HEK293T (cell line): ENCODE measurements around the gene PMPCB.
A peak's percentile ranks its signal among the peaks of the same experiment; 100 is the strongest.
"Not testable (repeated sequence)": the region's sequence is repeated elsewhere in the genome, so short reads cannot be mapped to it uniquely, and the experiment has no call there.

Source experiments
- CTCF ChIA-PET: fragments of 350-600 bp; formaldehyde crosslinking; extraction: SDS; loops from one replicate; lab custom pipeline; 2021; ENCODE audit warnings: antibody characterized with exemption, inconsistent platforms; lab: Yijun Ruan, JAX
- POLR2A ChIA-PET: fragments of 350-600 bp; formaldehyde crosslinking; extraction: SDS; loops from one replicate; lab custom pipeline; 2020; ENCODE audit warnings: antibody characterized with exemption, inconsistent platforms; lab: Yijun Ruan, JAX
- DNase-seq: peaks from one replicate; pipeline ENCODE4 v3.0.0; 2012; ENCODE audit warnings: mixed read lengths; ENCODE audit errors: extremely low spot score
- BHLHE40 ChIP-seq: fragments of 450-650 bp; IDR thresholded peaks from 2 replicates; pipeline ENCODE4 v1.6.1; 2016; ENCODE audit warnings: mild to moderate bottlenecking, moderate library complexity, borderline replicate concordance
- CTBP1 ChIP-seq: fragments of 450-650 bp; IDR thresholded peaks from 2 replicates; pipeline ENCODE4 v1.6.1; 2016; ENCODE audit warnings: borderline replicate concordance
- ELF4 ChIP-seq: fragments of 450-650 bp; IDR thresholded peaks from 2 replicates; pipeline ENCODE4 v1.6.1; 2017; ENCODE audit warnings: antibody characterized with exemption
- L3MBTL2 ChIP-seq: fragments of 450-650 bp; conservative IDR thresholded peaks from 2 replicates; pipeline ENCODE4 v1.6.1; 2016; ENCODE audit warnings: mild to moderate bottlenecking
- NFRKB ChIP-seq: fragments of 450-650 bp; IDR thresholded peaks from 2 replicates; pipeline ENCODE4 v1.6.1; 2016; ENCODE audit warnings: mild to moderate bottlenecking, moderate library complexity
- TARDBP ChIP-seq: fragments of 450-650 bp; IDR thresholded peaks from 2 replicates; pipeline ENCODE4 v1.6.1; 2016

The PMPCB gene, protein sequence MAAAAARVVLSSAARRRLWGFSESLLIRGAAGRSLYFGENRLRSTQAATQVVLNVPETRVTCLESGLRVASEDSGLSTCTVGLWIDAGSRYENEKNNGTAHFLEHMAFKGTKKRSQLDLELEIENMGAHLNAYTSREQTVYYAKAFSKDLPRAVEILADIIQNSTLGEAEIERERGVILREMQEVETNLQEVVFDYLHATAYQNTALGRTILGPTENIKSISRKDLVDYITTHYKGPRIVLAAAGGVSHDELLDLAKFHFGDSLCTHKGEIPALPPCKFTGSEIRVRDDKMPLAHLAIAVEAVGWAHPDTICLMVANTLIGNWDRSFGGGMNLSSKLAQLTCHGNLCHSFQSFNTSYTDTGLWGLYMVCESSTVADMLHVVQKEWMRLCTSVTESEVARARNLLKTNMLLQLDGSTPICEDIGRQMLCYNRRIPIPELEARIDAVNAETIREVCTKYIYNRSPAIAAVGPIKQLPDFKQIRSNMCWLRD

DNA sequence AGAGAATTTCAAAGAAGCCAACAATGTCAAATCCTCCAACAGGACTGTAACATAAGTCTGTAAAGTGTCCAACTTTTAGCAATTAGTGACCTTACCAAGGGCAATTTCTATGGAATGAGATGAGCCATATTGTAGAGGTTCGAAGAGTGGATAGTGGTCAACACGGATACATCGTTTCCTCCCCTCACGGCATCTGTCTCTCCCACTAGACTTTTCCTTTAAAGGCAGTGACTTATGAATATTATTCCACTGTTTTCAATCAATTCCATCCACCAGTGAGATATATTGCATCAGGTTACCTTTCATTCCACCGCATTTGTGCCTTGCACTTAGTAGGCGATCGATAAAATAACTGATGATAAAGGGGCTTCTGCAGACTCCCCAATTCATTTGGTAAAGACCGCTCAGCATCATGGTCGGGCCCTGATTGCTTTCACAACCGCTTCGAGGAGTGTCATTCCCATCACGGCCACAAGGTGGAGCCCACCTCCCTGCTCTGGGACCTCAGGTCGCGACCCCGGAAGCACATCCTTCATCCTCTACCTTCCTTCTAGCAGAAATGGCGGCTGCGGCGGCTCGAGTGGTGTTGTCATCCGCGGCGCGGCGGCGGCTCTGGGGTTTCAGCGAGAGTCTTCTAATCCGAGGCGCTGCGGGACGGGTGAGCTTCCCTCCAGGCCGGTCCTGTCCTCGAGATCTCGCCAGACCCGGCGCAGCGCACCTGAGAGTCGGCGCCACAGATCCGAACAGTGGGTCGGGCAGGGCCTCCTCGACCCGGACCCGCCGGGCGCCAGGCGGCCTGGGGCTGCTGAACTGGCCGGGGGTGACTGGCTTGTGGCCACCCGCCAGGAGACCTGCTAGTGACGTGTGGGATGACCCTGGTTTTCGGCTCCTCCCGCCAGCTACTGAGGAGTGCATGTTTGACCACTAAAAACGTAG, at the start of gene PMPCB:
Gene PMPCB (plus strand): TSS at position 535 of the 936 bp plus-strand sequence. CDS start 25 bp downstream, at position 560.
- CTCF ChIA-PET: no interaction called here
- TF ChIP-seq CTBP1 (no peak), NFRKB (peak; percentile 68), BHLHE40 (no peak), L3MBTL2 (peak; percentile 83), TARDBP (no peak), ELF4 (peak; percentile 63)
- peak; percentile 91 for DNase-seq
- POLR2A ChIA-PET: no interaction called here

DNA sequence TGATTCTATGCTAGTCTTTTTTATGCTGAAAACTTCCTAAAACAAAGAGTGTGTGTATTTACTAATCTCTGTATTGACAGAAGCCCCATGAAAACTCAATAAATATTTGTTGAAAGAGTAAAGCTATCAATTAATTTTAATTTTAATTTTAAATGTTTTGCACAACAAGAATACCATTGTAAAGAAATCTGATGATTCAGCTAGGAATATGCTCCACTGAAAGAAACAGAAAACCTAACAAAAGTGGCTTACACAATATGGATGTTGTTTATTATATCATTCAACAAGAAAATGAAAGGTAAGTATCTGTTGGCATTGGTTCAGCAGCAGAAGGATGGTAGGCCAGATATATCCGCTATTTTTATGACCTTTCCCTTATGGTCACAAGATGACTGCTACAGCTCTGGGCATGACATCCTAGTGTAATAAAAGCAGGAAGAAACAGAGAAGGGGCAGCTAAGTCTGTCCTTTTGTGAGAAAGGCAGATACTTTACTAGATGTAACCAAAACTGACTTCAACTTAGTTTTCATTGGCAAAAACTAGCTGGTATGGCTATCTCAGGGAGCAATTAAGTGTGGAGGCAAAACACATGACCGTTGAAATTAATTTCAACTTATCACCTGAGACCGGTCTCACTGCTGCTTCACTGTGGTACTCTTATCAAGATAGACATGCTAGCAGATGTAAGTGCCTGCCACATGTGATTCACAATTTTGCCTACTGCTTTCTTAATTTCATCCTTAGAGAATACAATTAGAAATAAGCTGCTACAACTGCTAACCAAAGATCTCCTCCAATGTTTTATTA, 43.3 kb upstream of the PMPCB start:
- CTCF ChIA-PET, POLR2A ChIA-PET, DNase-seq: not testable (repeated sequence)

DNA sequence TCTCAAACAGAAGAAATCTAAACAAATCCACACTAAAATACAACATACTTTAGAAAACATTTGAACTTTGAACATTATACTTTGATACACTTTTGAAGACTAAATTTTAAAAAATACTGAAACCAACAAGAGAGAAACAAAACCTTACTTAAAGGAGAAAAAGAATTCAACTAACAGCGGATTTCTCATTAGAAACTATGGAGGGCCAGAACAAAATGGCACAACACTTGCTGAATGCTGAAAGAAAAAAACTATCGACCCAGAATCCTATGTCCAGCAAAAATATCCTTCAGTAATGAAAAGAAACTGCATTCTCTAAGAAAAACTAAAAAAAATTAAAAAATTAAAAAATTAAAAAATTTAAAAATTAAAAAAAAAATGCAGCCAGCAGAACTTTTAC, 33.2 kb upstream of the PMPCB start:
- DNase-seq, POLR2A ChIA-PET, CTCF ChIA-PET: not testable (repeated sequence)

DNA sequence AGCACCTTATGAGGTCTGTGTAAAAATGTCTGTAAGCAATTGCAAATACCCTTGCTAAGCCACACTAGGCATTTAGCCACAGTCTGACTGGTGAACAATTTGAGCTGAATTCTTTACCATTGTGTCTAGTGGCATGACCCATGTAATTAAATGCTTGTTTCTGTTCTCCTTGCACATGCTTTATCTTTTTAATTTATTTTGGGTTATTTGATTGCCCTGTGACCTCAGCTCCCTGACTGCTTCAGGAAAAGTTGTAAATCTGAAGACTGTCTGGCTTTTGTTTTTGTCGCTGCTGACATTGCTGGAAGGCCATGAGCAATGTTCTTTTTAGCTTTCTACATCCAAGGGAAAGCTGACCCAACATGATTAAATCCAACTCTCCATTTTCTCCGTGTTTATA, 31.0 kb upstream of the PMPCB start:
- POLR2A ChIA-PET, CTCF ChIA-PET, DNase-seq: not testable (repeated sequence)

DNA sequence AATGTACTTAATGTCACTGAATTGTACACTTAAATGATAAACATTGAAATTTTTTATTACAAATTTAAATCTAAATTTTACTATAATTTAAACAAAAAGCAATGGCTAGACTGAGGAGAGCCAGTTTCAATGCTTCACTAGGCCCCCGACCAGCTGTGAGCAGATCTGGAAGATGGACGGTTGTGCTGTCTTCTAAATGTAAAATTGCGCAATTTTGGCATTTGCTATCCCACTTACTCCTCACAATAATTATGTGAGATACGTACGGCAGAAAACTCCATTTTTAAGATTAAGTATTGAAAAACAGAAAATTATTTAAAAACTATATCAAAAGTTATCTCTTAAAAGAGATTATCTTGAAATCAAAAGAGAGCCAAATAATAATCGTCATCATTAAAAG, 23.9 kb upstream of the PMPCB start:
- POLR2A ChIA-PET, DNase-seq, CTCF ChIA-PET: not testable (repeated sequence)

DNA sequence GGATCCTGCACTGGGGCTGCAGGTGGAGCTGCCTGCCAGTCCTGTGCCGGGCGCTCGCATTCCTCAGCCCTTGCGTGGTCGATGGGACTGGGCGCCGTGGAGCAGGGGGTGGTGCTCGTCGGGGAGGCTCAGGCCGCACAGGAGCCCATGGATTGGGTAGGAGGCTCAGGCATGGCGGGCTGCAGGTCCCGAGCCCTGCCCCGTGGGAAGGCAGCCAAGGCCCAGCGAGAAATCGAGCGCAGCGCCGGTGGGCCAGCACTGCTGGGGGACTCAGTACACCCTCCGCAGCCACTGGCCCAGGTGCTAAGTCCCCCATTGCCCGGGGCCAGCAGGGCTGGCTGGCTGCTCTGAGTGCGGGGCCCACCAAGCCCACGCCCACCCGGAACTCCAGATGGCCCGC, 22.4 kb upstream of the PMPCB start:
- POLR2A ChIA-PET, DNase-seq, CTCF ChIA-PET: not testable (repeated sequence)

DNA sequence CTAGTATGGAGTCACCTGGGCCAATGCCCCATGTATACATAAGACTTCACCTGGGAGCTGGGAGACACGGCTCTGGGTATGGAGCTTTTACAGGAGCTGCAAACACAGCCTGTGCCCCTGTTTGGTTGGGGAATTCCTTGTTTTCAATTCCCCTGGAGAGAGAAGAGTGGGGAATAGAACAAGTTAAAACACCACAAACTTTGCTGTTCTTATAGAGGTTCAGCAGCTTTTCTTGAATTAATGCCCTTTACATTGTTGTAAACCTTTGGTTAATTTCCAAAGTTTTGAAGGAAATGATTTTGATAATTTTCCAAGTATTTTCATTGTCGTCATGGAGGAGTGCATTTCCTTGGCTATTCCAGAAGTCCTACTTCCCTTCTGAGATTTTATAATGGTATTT, 19.0 kb upstream of the PMPCB start:
- DNase-seq, CTCF ChIA-PET: not testable (repeated sequence)

DNA sequence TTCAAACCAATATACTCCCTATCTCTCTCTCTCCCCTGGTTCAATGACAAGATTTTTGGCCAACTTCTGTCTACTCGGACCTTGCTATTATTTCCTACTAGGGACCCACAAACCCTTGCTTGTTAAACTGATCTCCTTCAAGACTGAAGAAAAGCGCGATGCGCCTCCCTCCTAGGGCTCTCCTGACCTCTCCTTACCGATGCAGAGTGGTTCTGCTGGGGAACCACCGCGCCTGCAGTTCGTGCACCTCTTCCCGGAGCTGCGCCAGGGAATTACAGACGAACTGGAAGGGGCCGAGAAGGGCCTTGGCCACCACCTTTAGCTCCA, 17.6 kb upstream of the PMPCB start:
- DNase-seq, POLR2A ChIA-PET, CTCF ChIA-PET: not testable (repeated sequence)

More for the DNA sequence above, 19.0 kb upstream of the PMPCB start:
- POLR2A ChIA-PET: not testable (repeated sequence)

DNA sequence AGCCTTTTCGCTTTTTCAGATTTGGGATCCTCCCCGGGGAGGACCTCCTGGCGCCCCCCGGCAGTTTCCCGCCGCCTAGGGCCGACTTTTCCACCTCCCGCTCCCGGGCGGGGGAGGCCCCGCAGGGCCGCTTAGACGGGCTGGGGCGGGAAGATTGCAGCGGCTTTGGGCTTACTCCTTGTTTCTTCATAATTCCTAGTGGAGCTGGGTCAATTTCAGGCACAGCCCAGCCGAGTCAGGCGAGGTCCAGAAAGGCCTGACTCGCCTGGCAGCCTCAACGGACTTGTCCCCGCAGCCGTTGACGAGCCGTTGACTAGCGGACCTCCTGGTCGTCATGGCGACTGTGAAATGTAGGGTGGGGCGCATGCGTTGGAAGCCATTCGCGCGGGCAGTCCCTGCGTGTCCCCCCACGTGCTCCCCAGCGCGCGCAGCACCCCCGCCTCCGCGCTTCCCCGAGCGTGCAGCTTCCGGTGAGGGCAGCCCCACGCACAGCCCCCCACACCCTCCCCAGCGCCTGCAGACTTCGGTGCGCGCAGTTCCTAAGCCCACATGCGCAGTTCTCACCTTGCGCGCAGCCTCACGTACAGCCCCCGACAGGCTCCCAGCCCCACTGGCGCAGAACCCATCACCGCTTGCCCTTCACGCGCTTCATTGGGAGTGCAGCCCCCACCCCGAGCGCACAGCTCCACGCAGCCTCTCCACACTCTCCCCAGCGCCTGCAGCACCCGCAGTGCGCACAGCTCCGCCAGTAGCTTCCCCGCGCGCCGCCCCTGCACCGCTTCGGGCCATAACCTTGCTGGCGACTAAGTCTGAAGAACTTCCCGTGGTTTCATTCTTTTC, 17.1 kb upstream of the PMPCB start:
- peak; percentile 64 for TF ChIP-seq L3MBTL2
- DNase-seq, POLR2A ChIA-PET, CTCF ChIA-PET: not testable (repeated sequence)

DNA sequence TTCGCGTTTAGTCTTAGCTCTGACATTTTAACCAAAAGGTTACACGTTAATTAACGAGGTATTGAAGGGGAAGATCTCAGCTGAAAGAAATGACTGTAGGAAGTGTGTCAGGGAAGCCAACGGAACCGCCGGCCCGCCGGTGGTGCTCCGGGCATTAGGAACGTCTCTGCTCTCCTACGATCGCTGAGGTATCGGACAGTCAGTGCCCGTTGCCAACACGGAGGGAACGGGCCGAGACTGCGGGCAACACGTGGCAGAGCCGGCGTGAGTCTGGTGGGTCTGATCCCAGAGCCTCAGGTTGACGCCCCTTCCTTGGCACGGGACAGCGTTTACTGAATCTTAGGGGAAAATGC, 16.5 kb upstream of the PMPCB start:
- CTCF ChIA-PET, POLR2A ChIA-PET, DNase-seq: not testable (repeated sequence)

DNA sequence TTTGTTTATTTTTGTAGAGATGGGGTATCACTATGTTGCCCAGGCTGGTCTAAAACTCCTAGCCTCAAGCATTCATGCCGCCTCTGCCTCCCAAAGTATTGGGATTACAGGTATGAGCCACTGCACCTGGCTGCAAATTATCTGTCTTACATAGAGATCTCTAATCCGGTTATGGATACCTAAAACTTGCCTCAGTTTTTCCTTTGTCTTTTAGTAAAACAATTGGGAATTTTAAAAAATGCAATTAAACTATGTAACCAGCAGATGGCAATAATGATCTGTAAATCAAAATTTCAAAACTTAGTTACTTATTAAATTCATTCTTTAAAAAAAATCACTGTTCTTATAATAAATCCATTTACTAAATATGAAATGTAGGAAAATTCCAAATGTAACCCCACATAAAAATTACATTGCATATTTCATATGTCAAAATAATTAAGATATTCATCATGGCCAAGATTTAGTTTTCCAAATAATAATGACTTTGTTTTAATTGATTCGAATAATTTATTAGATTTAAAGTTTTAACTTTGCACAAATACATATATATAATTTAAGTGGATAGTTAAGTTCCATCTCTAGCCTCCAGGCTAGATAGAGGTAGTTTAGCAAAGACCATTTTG, 14.3 kb upstream of the PMPCB start:
- CTCF ChIA-PET, POLR2A ChIA-PET, DNase-seq: not testable (repeated sequence)
